HEK293T (cell line): ENCODE data around the gene JARID2.

Experiments
- CTCF ChIA-PET: fragments of 350-600 bp; formaldehyde crosslinking; extraction: SDS; loops from one replicate; lab custom pipeline; 2021; ENCODE audit warnings: antibody characterized with exemption, inconsistent platforms; lab: Yijun Ruan, JAX
- POLR2A ChIA-PET: fragments of 350-600 bp; formaldehyde crosslinking; extraction: SDS; loops from one replicate; lab custom pipeline; 2020; ENCODE audit warnings: antibody characterized with exemption, inconsistent platforms; lab: Yijun Ruan, JAX
- DNase-seq: peaks from one replicate; pipeline ENCODE4 v3.0.0; 2012; ENCODE audit warnings: mixed read lengths; ENCODE audit errors: extremely low spot score
- ARNT ChIP-seq: fragments of 450-650 bp; IDR thresholded peaks from 2 replicates; pipeline ENCODE4 v1.6.1; 2017; ENCODE audit warnings: mild to moderate bottlenecking
- BHLHE40 ChIP-seq: fragments of 450-650 bp; IDR thresholded peaks from 2 replicates; pipeline ENCODE4 v1.6.1; 2016; ENCODE audit warnings: mild to moderate bottlenecking, moderate library complexity, borderline replicate concordance
- CTBP1 ChIP-seq: fragments of 450-650 bp; IDR thresholded peaks from 2 replicates; pipeline ENCODE4 v1.6.1; 2016; ENCODE audit warnings: borderline replicate concordance
- ELF4 ChIP-seq: fragments of 450-650 bp; IDR thresholded peaks from 2 replicates; pipeline ENCODE4 v1.6.1; 2017; ENCODE audit warnings: antibody characterized with exemption
- FOXA1 ChIP-seq: fragments of 450-650 bp; IDR thresholded peaks from 2 replicates; pipeline ENCODE4 v1.6.1; 2016; ENCODE audit warnings: mild to moderate bottlenecking
- FOXK2 ChIP-seq: fragments of 450-650 bp; IDR thresholded peaks from 2 replicates; pipeline ENCODE4 v1.6.1; 2016; ENCODE audit warnings: mild to moderate bottlenecking
- FOXM1 ChIP-seq: fragments of 450-650 bp; IDR thresholded peaks from 2 replicates; pipeline ENCODE4 v1.6.1; 2017; ENCODE audit warnings: mild to moderate bottlenecking, borderline replicate concordance
- HDGF ChIP-seq: fragments of 450-650 bp; IDR thresholded peaks from 2 replicates; pipeline ENCODE4 v1.6.1; 2017; ENCODE audit warnings: antibody characterized with exemption, borderline replicate concordance
- L3MBTL2 ChIP-seq: fragments of 450-650 bp; conservative IDR thresholded peaks from 2 replicates; pipeline ENCODE4 v1.6.1; 2016; ENCODE audit warnings: mild to moderate bottlenecking
- LEF1 ChIP-seq: fragments of 450-650 bp; IDR thresholded peaks from 2 replicates; pipeline ENCODE4 v1.6.1; 2017; ENCODE audit warnings: mild to moderate bottlenecking, borderline replicate concordance
- NFRKB ChIP-seq: fragments of 450-650 bp; IDR thresholded peaks from 2 replicates; pipeline ENCODE4 v1.6.1; 2016; ENCODE audit warnings: mild to moderate bottlenecking, moderate library complexity
- SP1 ChIP-seq: fragments of 450-650 bp; IDR thresholded peaks from 2 replicates; pipeline ENCODE4 v1.6.1; 2017
- SUZ12 ChIP-seq: fragments of 450-650 bp; IDR thresholded peaks from 2 replicates; pipeline ENCODE4 v1.6.1; 2016; ENCODE audit warnings: mild to moderate bottlenecking
- TARDBP ChIP-seq: fragments of 450-650 bp; IDR thresholded peaks from 2 replicates; pipeline ENCODE4 v1.6.1; 2016
- ZNF384 ChIP-seq: fragments of 450-650 bp; IDR thresholded peaks from 2 replicates; pipeline ENCODE4 v1.6.1; 2016
- TF ChIP-seq, protein P1 (sequence below): fragments of 450-650 bp; IDR thresholded peaks from 2 replicates; pipeline ENCODE4 v1.6.1; 2016

JARID2 gene

DNA sequence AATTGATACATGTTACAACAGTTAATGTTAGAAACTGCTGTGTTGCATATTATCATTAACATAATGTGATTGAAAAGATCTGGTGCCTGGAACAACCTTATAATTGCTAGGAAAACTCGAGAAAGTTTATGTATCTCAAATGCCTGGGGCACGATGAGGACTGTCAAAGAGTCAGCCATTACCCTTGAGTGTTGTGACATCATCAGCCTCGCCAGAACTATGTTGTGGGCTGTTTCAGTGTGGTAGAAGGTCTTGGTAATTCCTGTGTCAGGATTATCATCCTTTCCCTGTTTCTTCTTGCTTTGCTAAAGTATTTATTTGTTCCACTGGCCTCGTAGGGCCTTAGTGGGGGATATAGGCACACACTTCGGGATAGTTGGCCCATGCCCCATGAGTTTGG, 231.9 kb downstream of the JARID2 start:
- TF ChIP-seq LEF1 (no peak), ELF4 (no peak), FOXM1 (no peak), ARNT (no peak), FOXA1 (no peak), FOXK2 (no peak), TARDBP (no peak)
- ChIA-PET POLR2A (no interaction called here), CTCF (no interaction called here)
- DNase-seq, result no peak

GRCh38 chr6:15479761-15480160, 233.9 kb downstream of the JARID2 start:
- TF ChIP-seq ARNT (no peak), HDGF (no peak), FOXM1 (no peak), BHLHE40 (no peak)
- TF ChIP-seq, protein P1, sequence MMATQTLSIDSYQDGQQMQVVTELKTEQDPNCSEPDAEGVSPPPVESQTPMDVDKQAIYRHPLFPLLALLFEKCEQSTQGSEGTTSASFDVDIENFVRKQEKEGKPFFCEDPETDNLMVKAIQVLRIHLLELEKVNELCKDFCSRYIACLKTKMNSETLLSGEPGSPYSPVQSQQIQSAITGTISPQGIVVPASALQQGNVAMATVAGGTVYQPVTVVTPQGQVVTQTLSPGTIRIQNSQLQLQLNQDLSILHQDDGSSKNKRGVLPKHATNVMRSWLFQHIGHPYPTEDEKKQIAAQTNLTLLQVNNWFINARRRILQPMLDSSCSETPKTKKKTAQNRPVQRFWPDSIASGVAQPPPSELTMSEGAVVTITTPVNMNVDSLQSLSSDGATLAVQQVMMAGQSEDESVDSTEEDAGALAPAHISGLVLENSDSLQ, result no peak
- POLR2A ChIA-PET, result no interaction called here
- DNase-seq, result no peak
- CTCF ChIA-PET, result no interaction called here

GRCh38 chr6:15480525-15480924, 234.7 kb downstream of the JARID2 start:
- TF ChIP-seq SP1 (no peak), CTBP1 (no peak), ELF4 (no peak), BHLHE40 (no peak), LEF1 (no peak), FOXA1 (no peak), ARNT (no peak), FOXM1 (no peak), SUZ12 (no peak), NFRKB (no peak), ZNF384 (no peak), HDGF (no peak), L3MBTL2 (no peak), TARDBP (no peak), FOXK2 (no peak)
- TF ChIP-seq, protein P1, result no peak
- no peak for DNase-seq
- POLR2A ChIA-PET, result no interaction called here
- CTCF ChIA-PET, result interaction anchor here (0.6 kb wide), 1 partner anchor 10 kb away, joined by 3 read pairs; no protein-coding TSS in a partner anchor

DNA sequence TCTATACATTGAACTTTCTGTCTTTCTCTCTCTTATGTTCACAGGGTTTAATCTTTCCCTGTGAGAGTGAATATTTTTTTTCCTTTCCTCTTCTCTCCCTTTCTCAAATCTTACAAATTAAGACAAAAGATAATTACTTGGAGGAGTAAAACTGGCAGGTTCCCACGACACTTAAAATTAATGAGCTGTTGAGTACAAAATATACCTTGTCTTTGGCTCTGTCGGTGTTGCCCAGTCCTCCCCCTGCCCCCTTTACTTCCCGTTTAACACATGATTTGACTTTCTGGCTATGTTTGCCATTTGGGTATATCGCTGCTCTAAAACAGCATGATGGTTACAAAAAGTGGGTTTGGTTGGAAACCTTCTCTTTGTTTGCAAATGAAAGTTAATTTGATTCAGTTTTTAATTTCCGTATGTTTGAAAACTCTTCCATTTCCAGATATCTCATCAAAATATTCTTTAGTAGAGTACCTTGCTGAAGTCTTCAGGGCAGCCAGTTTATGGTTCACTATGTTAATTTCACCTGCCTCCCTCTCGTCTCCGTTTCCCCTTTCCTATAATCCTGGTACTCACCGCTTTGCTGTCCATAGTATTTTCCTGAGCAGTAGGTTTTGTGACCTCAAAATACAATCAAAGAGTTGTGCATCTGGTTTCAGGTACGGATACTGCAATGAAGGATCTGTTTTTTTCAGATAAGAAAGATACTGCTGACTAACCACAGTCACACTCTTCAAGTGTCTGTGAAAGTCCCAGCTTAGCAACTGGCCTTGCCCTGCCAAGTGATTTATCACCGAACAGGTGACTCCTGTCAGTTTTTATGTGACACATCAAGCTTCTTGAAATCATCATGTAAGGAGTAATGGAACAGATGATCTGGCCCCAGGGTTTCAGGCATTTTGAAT, 235.8 kb downstream of the JARID2 start:
- DNase-seq, result no peak
- TF ChIP-seq HDGF, result no peak
- TF ChIP-seq, protein P1, result 0 out of 2 replicates have a peak, but pooled peaks have one; percentile 13
- POLR2A ChIA-PET, result no interaction called here
- CTCF ChIA-PET, result interaction anchor here (0.6 to 0.8 kb wide), 3 partner anchors 38 to 1435 kb away, joined by 3 to 4 read pairs (median 3); no protein-coding TSS in a partner anchor

GRCh38 chr6:15483060-15483459, 237.2 kb downstream of the JARID2 start:
- POLR2A ChIA-PET, result no interaction called here
- DNase-seq, result no peak
- CTCF ChIA-PET, result no interaction called here
- TF ChIP-seq BHLHE40 (no peak), FOXM1 (no peak)

DNA sequence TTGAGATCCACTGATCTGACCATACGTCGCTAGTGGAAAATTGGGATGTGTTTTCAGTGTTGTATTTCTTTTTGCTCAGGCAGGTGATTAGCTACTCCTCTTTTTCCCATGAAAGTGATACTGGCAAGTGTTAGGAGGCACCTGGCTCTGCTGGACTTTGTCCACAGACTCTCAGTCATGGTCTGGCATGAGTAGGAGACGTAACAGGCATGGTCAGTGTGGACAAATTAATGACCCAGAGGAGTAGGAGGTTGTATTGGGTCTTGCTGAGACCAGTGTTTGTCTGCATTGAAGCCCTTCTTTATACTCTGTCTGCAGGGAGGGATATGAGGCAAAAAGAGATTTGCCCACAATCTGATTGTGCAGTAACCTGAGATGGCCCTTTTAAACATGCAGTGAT, 238.3 kb downstream of the JARID2 start:
- ChIA-PET CTCF (interaction anchor here (0.7 kb wide), 1 partner anchor 240 kb away, joined by 3 read pairs; no protein-coding TSS in a partner anchor), POLR2A (no interaction called here)
- TF ChIP-seq FOXK2, result no peak
- no peak for TF ChIP-seq ARNT
- TF ChIP-seq ZNF384, result no peak
- no peak for TF ChIP-seq HDGF
- TF ChIP-seq BHLHE40, result no peak
- TF ChIP-seq, protein P1, result no peak
- no peak for TF ChIP-seq SUZ12
- no peak for TF ChIP-seq LEF1
- TF ChIP-seq TARDBP, result no peak
- DNase-seq, result no peak
